Stimulated activated CD4-positive, alpha-beta T cell treated with anti-CD3 and anti-CD28 coated beads, Interleukin-2, amount 100 ng/mL, for 24 hours (primary cell): ENCODE data around the gene RSPH1.

Experiments used
- DNase-seq, 2 donors: peaks; one replicate each; pipeline ENCODE4 v3.0.0-alpha.2; 2020

The RSPH1 gene

GRCh38 chr21:42496120-42496838, at the start of gene RSPH1:
Gene RSPH1 (minus strand): TSS chr21:42496224. CDS start chr21:42496186, 38 bp downstream.
- DNase-seq: peak; percentile 99 to 100

GRCh38 chr21:42545745-42546144, 49.7 kb upstream of the RSPH1 start:
- DNase-seq: no peak

- no peak for DNase-seq
Observed at GRCh38 chr21:42545317-42545716, 49.3 kb upstream of the RSPH1 start.

- DNase-seq: no peak
Observed at GRCh38 chr21:42544544-42544943, 48.5 kb upstream of the RSPH1 start.

GRCh38 chr21:42543106-42543847, 47.3 kb upstream of the RSPH1 start:
- DNase-seq: no peak

- DNase-seq: no peak
Observed at GRCh38 chr21:42542596-42542995, 46.6 kb upstream of the RSPH1 start.

GRCh38 chr21:42542196-42542595, 46.2 kb upstream of the RSPH1 start:
- DNase-seq: no peak

GRCh38 chr21:42541618-42542017, 45.6 kb upstream of the RSPH1 start:
- no peak for DNase-seq

GRCh38 chr21:42541174-42541573, 45.1 kb upstream of the RSPH1 start:
- no peak for DNase-seq

GRCh38 chr21:42540396-42540795, 44.4 kb upstream of the RSPH1 start:
- DNase-seq: no peak

GRCh38 chr21:42539931-42540343, 43.9 kb upstream of the RSPH1 start:
- DNase-seq: no peak

- DNase-seq: no peak
Observed at GRCh38 chr21:42539342-42539741, 43.3 kb upstream of the RSPH1 start.

GRCh38 chr21:42538479-42539275, 42.7 kb upstream of the RSPH1 start:
- DNase-seq: no peak

GRCh38 chr21:42537106-42537742, 41.2 kb upstream of the RSPH1 start:
- no peak for DNase-seq

- no peak for DNase-seq
Observed at GRCh38 chr21:42536601-42537000, 40.6 kb upstream of the RSPH1 start.

- DNase-seq: no peak
Observed at GRCh38 chr21:42535602-42536171, 39.7 kb upstream of the RSPH1 start.

- no peak for DNase-seq
Observed at GRCh38 chr21:42534421-42535378, 38.7 kb upstream of the RSPH1 start.

- DNase-seq: no peak
Observed at GRCh38 chr21:42533963-42534355, 37.9 kb upstream of the RSPH1 start.

GRCh38 chr21:42533306-42533962, 37.4 kb upstream of the RSPH1 start:
- DNase-seq: no peak

GRCh38 chr21:42532466-42533181, 36.6 kb upstream of the RSPH1 start:
- no peak for DNase-seq
